Measurements from ENCODE around the gene CXCL12. TPM values are rescaled to one million over a fixed set of nuclear protein-coding genes. Genes with fewer than 3 reads are reported as not detected.

The CXCL12 gene
- total and polyA plus RNA-seq, 2 of the 13 experiments (the other 11 are each of a cell fraction or from before 2014, with no cell fraction given), result not detected

- Histone ChIP-seq H3K9me3 (ENCODE audit: low read length) (no peaks in the 10 kb centered on the region), H3K4me2 (ENCODE audit: low read depth, low read length) (no peak overlapping the region), H3K27ac (ENCODE audit: extremely low read length, insufficient read depth, low read length) (no peak overlapping the region), H3K79me2 (ENCODE audit: insufficient read depth, low read length) (no peaks in the 10 kb centered on the region), H3K27me3 (ENCODE audit: control insufficient read depth in 1 of 2, insufficient read depth in 2 of 2, low read length in 2 of 2) (peaks cover 6 to 15% of the 10 kb centered on the region in 2 experiments; a peak in 4 of 5 replicates), H3K4me1 (ENCODE audit: insufficient read depth, low read length) (peaks cover 21% of the 10 kb centered on the region), H3K36me3 (replicated peaks in 1 of 2; ENCODE audit: control insufficient read depth in 1 of 2, insufficient read depth in 2 of 2, low read length in 2 of 2) (no peaks in the 10 kb centered on the region), H4K20me1 (ENCODE audit: insufficient read depth, low read length) (no peaks in the 10 kb centered on the region), H3K9ac (ENCODE audit: insufficient read depth, low read depth, low read length) (no peak overlapping the region), H2AFZ (ENCODE audit: low read length) (no peak overlapping the region), H3K4me3 (replicated peaks in 1 of 3; ENCODE audit: insufficient read depth in 1 of 3, low read depth in 2 of 3, low read length in 3 of 3) (no peak overlapping the region)
- no peak for ATAC-seq
- no peak for FAIRE-seq
- CTCF ChIA-PET (ENCODE audit: low intra/inter-chr PET ratio, low total read pairs), result no interaction called here
- TF ChIP-seq, protein P1, sequence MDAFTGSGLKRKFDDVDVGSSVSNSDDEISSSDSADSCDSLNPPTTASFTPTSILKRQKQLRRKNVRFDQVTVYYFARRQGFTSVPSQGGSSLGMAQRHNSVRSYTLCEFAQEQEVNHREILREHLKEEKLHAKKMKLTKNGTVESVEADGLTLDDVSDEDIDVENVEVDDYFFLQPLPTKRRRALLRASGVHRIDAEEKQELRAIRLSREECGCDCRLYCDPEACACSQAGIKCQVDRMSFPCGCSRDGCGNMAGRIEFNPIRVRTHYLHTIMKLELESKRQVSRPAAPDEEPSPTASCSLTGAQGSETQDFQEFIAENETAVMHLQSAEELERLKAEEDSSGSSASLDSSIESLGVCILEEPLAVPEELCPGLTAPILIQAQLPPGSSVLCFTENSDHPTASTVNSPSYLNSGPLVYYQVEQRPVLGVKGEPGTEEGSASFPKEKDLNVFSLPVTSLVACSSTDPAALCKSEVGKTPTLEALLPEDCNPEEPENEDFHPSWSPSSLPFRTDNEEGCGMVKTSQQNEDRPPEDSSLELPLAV (CRISPR knock-in tag; conservative IDR thresholded peaks at IDR 0.05; ENCODE audit: low read depth), result no peak
- no peak for TF ChIP-seq JUN (CRISPR knock-in tag; IDR thresholded peaks at IDR 0.05)
- TF ChIP-seq KDM3A (CRISPR knock-in tag; IDR thresholded peaks at IDR 0.05; ENCODE audit: low read depth), result no peak
- TF ChIP-seq IRX3 (CRISPR knock-in tag; IDR thresholded peaks at IDR 0.05; ENCODE audit: borderline replicate concordance, low read depth), result no peak
- TF ChIP-seq ZNF839 (CRISPR knock-in tag; IDR thresholded peaks at IDR 0.05; ENCODE audit: borderline replicate concordance), result no peak
- no peak for TF ChIP-seq GMEB2 (CRISPR knock-in tag; IDR thresholded peaks at IDR 0.05; ENCODE audit: low read depth)
- TF ChIP-seq ZNF776 (CRISPR knock-in tag; IDR thresholded peaks at IDR 0.05), result no peak
- TF ChIP-seq, protein P2, sequence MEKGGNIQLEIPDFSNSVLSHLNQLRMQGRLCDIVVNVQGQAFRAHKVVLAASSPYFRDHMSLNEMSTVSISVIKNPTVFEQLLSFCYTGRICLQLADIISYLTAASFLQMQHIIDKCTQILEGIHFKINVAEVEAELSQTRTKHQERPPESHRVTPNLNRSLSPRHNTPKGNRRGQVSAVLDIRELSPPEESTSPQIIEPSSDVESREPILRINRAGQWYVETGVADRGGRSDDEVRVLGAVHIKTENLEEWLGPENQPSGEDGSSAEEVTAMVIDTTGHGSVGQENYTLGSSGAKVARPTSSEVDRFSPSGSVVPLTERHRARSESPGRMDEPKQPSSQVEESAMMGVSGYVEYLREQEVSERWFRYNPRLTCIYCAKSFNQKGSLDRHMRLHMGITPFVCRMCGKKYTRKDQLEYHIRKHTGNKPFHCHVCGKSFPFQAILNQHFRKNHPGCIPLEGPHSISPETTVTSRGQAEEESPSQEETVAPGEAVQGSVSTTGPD (CRISPR knock-in tag; IDR thresholded peaks at IDR 0.05), result no peak
- TF ChIP-seq POLR2AphosphoS5 (IDR thresholded peaks at IDR 0.05; ENCODE audit: low read depth, low read length), result no peak
- no peak for TF ChIP-seq SIN3B (IDR thresholded peaks at IDR 0.05; ENCODE audit: low read length)
- TF ChIP-seq CENPT (CRISPR knock-in tag; IDR thresholded peaks at IDR 0.05; ENCODE audit: low read depth), result no peak
- intact Hi-C loops (cut with micrococcal nuclease; ENCODE audit: unreplicated experiment) (no loop called here), in situ Hi-C loops (cut with HindIII; ENCODE audit: extremely low pct_ligation_motif_present, low pct_unique_long_range_greater_than_20kb) (no loop called here)
- POLR2A ChIA-PET, result no interaction called here
- 25% methylated on average over 4 of the region's 4 CpGs for WGBS (ENCODE audit: low lambda C conversion rate)
- no TSS peak for BruUV-seq (replicated peaks)
- DNase-seq (ENCODE audit: low spot score), result no peak
Observed at GRCh38 chr10:44394696-44395381, 9.9 kb upstream of the CXCL12 start.

Data from HepG2 (cell line).